Measurements from ENCODE around the gene CXCR4. TPM values are rescaled to one million over a fixed set of nuclear protein-coding genes. Genes with fewer than 3 reads are reported as not detected.

The CXCR4 gene
- total and polyA plus RNA-seq, 9 of the 15 experiments (the other 6 are each of a cell fraction or from before 2014, with no cell fraction given), result 0.07 to 0.45 (median 0.17) TPM; not detected in 3

GRCh38 chr2:136162438-136162837 is 44.5 kb upstream of the CXCR4 start:
- ChIA-PET CTCF (ENCODE audit: low intra/inter-chr PET ratio) (no interaction called here), POLR2A (interaction anchor here (0.6 to 0.7 kb wide), 2 partner anchors 9 to 14 kb away, joined by 3 read pairs; no protein-coding TSS in a partner anchor)
- no peak for TF ChIP-seq PBX2 (CRISPR knock-in tag; IDR thresholded peaks at IDR 0.05; ENCODE audit: low read depth)
- TF ChIP-seq PBX2 (tag; conservative IDR thresholded peaks at IDR 0.05; ENCODE audit: low read depth), result peak; percentile 81
- peak; percentile 88 for TF ChIP-seq MEIS2 (IDR thresholded peaks at IDR 0.05; ENCODE audit: partially characterized antibody)
- TF ChIP-seq SRF (CRISPR knock-in tag; IDR thresholded peaks at IDR 0.05), result peak in 1 of 2 experiments; percentile 81; a peak in 1 of 4 replicates
- 0 out of 2 replicates have a peak, but pooled peaks have one; percentile 36 for TF ChIP-seq JUND (IDR thresholded peaks at IDR 0.05; ENCODE audit: borderline replicate concordance, low read depth, low read length)
- no peak; the same call in 2 of the 3 replicates for TF ChIP-seq JUND (tag; IDR thresholded peaks at IDR 0.05; ENCODE audit: borderline replicate concordance, low read depth, low read length)
- no peak for TF ChIP-seq SREBF1 (IDR thresholded peaks at IDR 0.05; ENCODE audit: borderline replicate concordance, low read depth, low read length)
- TF ChIP-seq PKNOX1 (IDR thresholded peaks at IDR 0.05), result peak; percentile 30; the same call in 1 of the 2 replicates
- no peak for TF ChIP-seq BRD4 (IDR thresholded peaks at IDR 0.05)
- TF ChIP-seq ZNF12 (CRISPR knock-in tag; IDR thresholded peaks at IDR 0.05), result no peak
- peak; percentile 67 for TF ChIP-seq VEZF1 (CRISPR knock-in tag; IDR thresholded peaks at IDR 0.05)
- 0 out of 2 replicates have a peak, but pooled peaks have one; percentile 26 for TF ChIP-seq ATF7 (IDR thresholded peaks at IDR 0.05)
- TF ChIP-seq ZNF76 (CRISPR knock-in tag; IDR thresholded peaks at IDR 0.05; ENCODE audit: borderline replicate concordance), result no peak
- TF ChIP-seq GTF3C2 (IDR thresholded peaks at IDR 0.05; ENCODE audit: borderline replicate concordance, extremely low read depth, insufficient read length), result no peak
- in situ Hi-C loops (cut with MboI), result no loop called here
- H3K9ac ChIP-seq (ENCODE audit: insufficient read depth in 1 of 2, low read depth in 2 of 2, low read length in 2 of 2), result no peak overlapping the region
- WGBS (ENCODE audit: insufficient coverage, low coverage, missing lambda C conversion rate), result 0% methylated on average over 1 of the region's 1 CpG
- no peaks in the 10 kb centered on the region for H4K20me1 ChIP-seq (replicated peaks; ENCODE audit: control insufficient read depth, insufficient read depth, low read length)
- no peaks in the 10 kb centered on the region for H3K79me2 ChIP-seq (ENCODE audit: control insufficient read depth, insufficient read depth, low read length)
- H3K4me3 ChIP-seq, result no peak overlapping the region
- H3K9me3 ChIP-seq (replicated peaks; ENCODE audit: control insufficient read depth, insufficient read depth, low read depth, low read length), result no peaks in the 10 kb centered on the region
- no peak overlapping the region for H3K27ac ChIP-seq (ENCODE audit: extremely low read depth, low read depth, low read length)
- H3K36me3 ChIP-seq (ENCODE audit: control insufficient read depth, insufficient read depth, low read length), result no peaks in the 10 kb centered on the region
- peak; percentile 85 for ATAC-seq
- no peaks in the 10 kb centered on the region for H3K9me1 ChIP-seq (ENCODE audit: control insufficient read depth, insufficient read depth, low read length)
- H3K4me2 ChIP-seq (ENCODE audit: insufficient read depth, low read length), result no peak overlapping the region
- intact Hi-C loops (cut with micrococcal nuclease), result no loop called here
- DNase-seq (ENCODE audit: extremely low read depth in 1 of 4, low spot score in 3 of 4), result peak in 2 of 4 experiments; percentile 18 to 24
- no peak for FAIRE-seq
- peaks cover 2 to 3% of the 10 kb centered on the region in 2 experiments; a peak in 2 of 5 replicates for H3K27me3 ChIP-seq (ENCODE audit: control insufficient read depth in 2 of 2, insufficient read depth in 2 of 2, low read length in 2 of 2)
- no peaks in the 10 kb centered on the region for H3K4me1 ChIP-seq (replicated peaks in 1 of 2; ENCODE audit: control insufficient read depth in 2 of 2, insufficient read depth in 2 of 2, low read length in 2 of 2)
- H2AFZ ChIP-seq (ENCODE audit: low read depth, low read length), result no peak overlapping the region
- no TSS peak for BruUV-seq (replicated peaks)

Measured in K562 (cell line).